ENCODE data around the gene ZNF280B.

DNA sequence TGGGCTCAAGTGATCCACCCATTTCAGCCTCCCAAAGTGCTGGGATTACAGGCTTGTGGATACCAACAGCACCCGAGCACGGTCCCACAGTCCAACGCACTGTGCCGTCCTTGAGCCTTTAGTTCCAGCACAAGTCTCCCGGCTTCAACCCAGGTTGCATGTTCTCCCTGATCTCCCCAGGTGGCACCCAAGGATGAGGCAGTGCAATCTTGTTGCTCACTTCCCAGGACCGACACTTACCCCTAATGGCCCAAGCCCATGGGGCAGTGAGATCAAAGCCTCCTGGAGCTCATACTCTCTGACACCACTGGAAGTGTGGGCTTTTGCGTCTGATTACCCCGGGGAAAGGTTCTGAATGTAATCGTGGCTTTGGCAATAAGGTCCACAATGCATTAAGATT, 47.1 kb upstream of the ZNF280B start:
- TF ChIP-seq, protein P1, sequence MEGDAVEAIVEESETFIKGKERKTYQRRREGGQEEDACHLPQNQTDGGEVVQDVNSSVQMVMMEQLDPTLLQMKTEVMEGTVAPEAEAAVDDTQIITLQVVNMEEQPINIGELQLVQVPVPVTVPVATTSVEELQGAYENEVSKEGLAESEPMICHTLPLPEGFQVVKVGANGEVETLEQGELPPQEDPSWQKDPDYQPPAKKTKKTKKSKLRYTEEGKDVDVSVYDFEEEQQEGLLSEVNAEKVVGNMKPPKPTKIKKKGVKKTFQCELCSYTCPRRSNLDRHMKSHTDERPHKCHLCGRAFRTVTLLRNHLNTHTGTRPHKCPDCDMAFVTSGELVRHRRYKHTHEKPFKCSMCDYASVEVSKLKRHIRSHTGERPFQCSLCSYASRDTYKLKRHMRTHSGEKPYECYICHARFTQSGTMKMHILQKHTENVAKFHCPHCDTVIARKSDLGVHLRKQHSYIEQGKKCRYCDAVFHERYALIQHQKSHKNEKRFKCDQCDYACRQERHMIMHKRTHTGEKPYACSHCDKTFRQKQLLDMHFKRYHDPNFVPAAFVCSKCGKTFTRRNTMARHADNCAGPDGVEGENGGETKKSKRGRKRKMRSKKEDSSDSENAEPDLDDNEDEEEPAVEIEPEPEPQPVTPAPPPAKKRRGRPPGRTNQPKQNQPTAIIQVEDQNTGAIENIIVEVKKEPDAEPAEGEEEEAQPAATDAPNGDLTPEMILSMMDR (optimal IDR thresholded peaks at IDR 0.05 in 1 of 3, IDR thresholded peaks at IDR 0.05 in 1 of 3, conservative IDR thresholded peaks at IDR 0.05 in 1 of 3; ENCODE audit: extremely low read depth in 1 of 3, insufficient read depth in 2 of 3, low read length in 3 of 3) = no peak
- TF ChIP-seq EZH2 (IDR thresholded peaks at IDR 0.05; ENCODE audit: low read length) = no peak

All from keratinocyte (primary cell).